Measurements from ENCODE around the gene NPM3. TPM values are rescaled to one million over a fixed set of nuclear protein-coding genes. Genes with fewer than 3 reads are reported as not detected.

The NPM3 gene
- total RNA-seq, 2 donors from 2014 or later, result 43.7 to 47.4 TPM

GRCh38 chr10:101816913-101817336, 33.7 kb upstream of the NPM3 start:
- DNase-seq (ENCODE audit: low spot score), result no peak
- Histone ChIP-seq H3K27me3 (replicated peaks; ENCODE audit: insufficient read depth) (no peaks in the 10 kb centered on the region), H3K36me3 (no peaks in the 10 kb centered on the region), H3K27ac (peak overlapping the region; percentile 96 to 97), H3K9me3 (no peaks in the 10 kb centered on the region), H3K4me1 (replicated peaks) (peaks cover 5% of the 10 kb centered on the region), H3K4me3 (peak overlapping the region; percentile 99 to 100)
- TF ChIP-seq POLR2AphosphoS5 (IDR thresholded peaks at IDR 0.05) (no peak), POLR2A (IDR thresholded peaks at IDR 0.05) (no peak), CTCF (IDR thresholded peaks at IDR 0.05) (no peak)
- intact Hi-C loops (cut with DNase I), result loop anchor here (5.0 kb wide), 2 partner anchors 35 to 335 kb away; partner anchors contain the start of genes NOLC1 and NPM3
- WGBS, result under 1% methylated on average over 14 of the region's 14 CpGs

- H3K27me3 ChIP-seq (replicated peaks; ENCODE audit: insufficient read depth), result no peaks in the 10 kb centered on the region
- H3K36me3 ChIP-seq, result no peaks in the 10 kb centered on the region
- intact Hi-C loops (cut with DNase I), result loop anchor here (5.0 kb wide), 2 partner anchors 34 to 336 kb away; partner anchors contain the start of genes NOLC1 and NPM3
- DNase-seq (ENCODE audit: low spot score), result no peak
- under 1% methylated on average over 5 of the region's 5 CpGs for WGBS
- no peak overlapping the region for H3K27ac ChIP-seq
- peaks cover 5% of the 10 kb centered on the region for H3K4me1 ChIP-seq (replicated peaks)
- peak overlapping the region; percentile 99 to 100 for H3K4me3 ChIP-seq
- no peaks in the 10 kb centered on the region for H3K9me3 ChIP-seq
- TF ChIP-seq POLR2AphosphoS5 (IDR thresholded peaks at IDR 0.05) (no peak), POLR2A (IDR thresholded peaks at IDR 0.05) (no peak), CTCF (IDR thresholded peaks at IDR 0.05) (no peak)
Observed at GRCh38 chr10:101816376-101816775, 33.1 kb upstream of the NPM3 start.

GRCh38 chr10:101814466-101815071, 31.3 kb upstream of the NPM3 start:
- H3K4me1 ChIP-seq (replicated peaks), result peaks cover 5% of the 10 kb centered on the region
- intact Hi-C loops (cut with DNase I), result loop anchor here (5.0 kb wide), 2 partner anchors 32 to 338 kb away; partner anchors contain the start of genes NOLC1 and NPM3
- TF ChIP-seq POLR2A (IDR thresholded peaks at IDR 0.05) (no peak), CTCF (IDR thresholded peaks at IDR 0.05) (no peak), POLR2AphosphoS5 (IDR thresholded peaks at IDR 0.05) (no peak)
- H3K4me3 ChIP-seq, result peak overlapping the region in 1 of 2 donors; percentile 100
- 73% methylated on average over 8 of the region's 8 CpGs for WGBS
- no peak for DNase-seq (ENCODE audit: low spot score)
- H3K36me3 ChIP-seq, result no peaks in the 10 kb centered on the region
- no peaks in the 10 kb centered on the region for H3K27me3 ChIP-seq (replicated peaks; ENCODE audit: insufficient read depth)
- no peaks in the 10 kb centered on the region for H3K9me3 ChIP-seq
- H3K27ac ChIP-seq, result no peak overlapping the region

- TF ChIP-seq POLR2AphosphoS5 (IDR thresholded peaks at IDR 0.05) (no peak), CTCF (IDR thresholded peaks at IDR 0.05) (no peak), POLR2A (IDR thresholded peaks at IDR 0.05) (no peak)
- peaks cover 0 to 4% of the 10 kb centered on the region in 2 donors for H3K36me3 ChIP-seq
- no peak overlapping the region for H3K4me3 ChIP-seq
- no peak for DNase-seq (ENCODE audit: low spot score)
- intact Hi-C loops (cut with DNase I), result no loop called here
- WGBS, result 89% methylated on average over 4 of the region's 4 CpGs
- no peaks in the 10 kb centered on the region for H3K9me3 ChIP-seq
- no peaks in the 10 kb centered on the region for H3K27me3 ChIP-seq (replicated peaks; ENCODE audit: insufficient read depth)
- no peak overlapping the region for H3K27ac ChIP-seq
- no peaks in the 10 kb centered on the region for H3K4me1 ChIP-seq (replicated peaks)
Observed at GRCh38 chr10:101812606-101813005, 29.4 kb upstream of the NPM3 start.

- H3K27me3 ChIP-seq (replicated peaks; ENCODE audit: insufficient read depth), result no peaks in the 10 kb centered on the region
- TF ChIP-seq POLR2AphosphoS5 (IDR thresholded peaks at IDR 0.05), result no peak
- TF ChIP-seq CTCF (IDR thresholded peaks at IDR 0.05), result no peak
- no peak for TF ChIP-seq POLR2A (IDR thresholded peaks at IDR 0.05)
- peaks cover 0 to 7% of the 10 kb centered on the region in 2 donors for H3K36me3 ChIP-seq
- H3K4me3 ChIP-seq, result no peak overlapping the region
- WGBS, result 82% methylated on average over 1 of the region's 1 CpG
- DNase-seq (ENCODE audit: low spot score), result no peak
- H3K4me1 ChIP-seq (replicated peaks), result no peaks in the 10 kb centered on the region
- intact Hi-C loops (cut with DNase I), result no loop called here
- H3K9me3 ChIP-seq, result no peaks in the 10 kb centered on the region
- no peak overlapping the region for H3K27ac ChIP-seq
Observed at GRCh38 chr10:101807158-101807557, 23.9 kb upstream of the NPM3 start.
